ENCODE data around the gene IQSEC1. TPM values are rescaled to one million over a fixed set of nuclear protein-coding genes. Genes with fewer than 3 reads are reported as not detected.

The IQSEC1 gene
- total and polyA plus RNA-seq, 2 experiments from 2014 or later = 21.2 to 24.7 TPM

GRCh38 chr3:12904951-12905315 lies 168.3 kb downstream of the IQSEC1 start:
- 94% methylated on average over 7 of the region's 7 CpGs for WGBS (ENCODE audit: low lambda C conversion rate, missing lambda C conversion rate)
- Histone ChIP-seq H3K4me2 (no peak overlapping the region), H3K79me2 (no peaks in the 10 kb centered on the region), H2AFZ (no peak overlapping the region), H3K27me3 (no peaks in the 10 kb centered on the region), H3K4me1 (ENCODE audit: insufficient read depth) (no peaks in the 10 kb centered on the region), H3K9me3 (ENCODE audit: low read depth) (no peaks in the 10 kb centered on the region), H3K36me3 (replicated peaks; ENCODE audit: insufficient read depth, low read depth) (no peaks in the 10 kb centered on the region), H4K20me1 (ENCODE audit: insufficient read depth, poor library complexity, severe bottlenecking) (no peaks in the 10 kb centered on the region), H3K9me2 (replicated peaks; ENCODE audit: insufficient read depth) (no peaks in the 10 kb centered on the region), H3K27ac (no peak overlapping the region), H3K4me3 (no peak overlapping the region)
- no peak for DNase-seq (ENCODE audit: low spot score)
- TF ChIP-seq EZH2phosphoT487 (IDR thresholded peaks at IDR 0.05; ENCODE audit: low read depth, severe bottlenecking, unreplicated experiment) (no peak), EZH2 (IDR thresholded peaks at IDR 0.05; ENCODE audit: borderline replicate concordance) (no peak), CTCF (IDR thresholded peaks at IDR 0.05; ENCODE audit: poor library complexity) (no peak)

- Histone ChIP-seq H3K36me3 (replicated peaks; ENCODE audit: insufficient read depth, low read depth) (no peaks in the 10 kb centered on the region), H3K9me2 (replicated peaks; ENCODE audit: insufficient read depth) (no peaks in the 10 kb centered on the region), H3K79me2 (no peaks in the 10 kb centered on the region), H3K27me3 (no peaks in the 10 kb centered on the region), H3K27ac (no peak overlapping the region), H2AFZ (no peak overlapping the region), H3K4me1 (ENCODE audit: insufficient read depth) (no peaks in the 10 kb centered on the region), H4K20me1 (ENCODE audit: insufficient read depth, poor library complexity, severe bottlenecking) (no peaks in the 10 kb centered on the region), H3K4me2 (no peak overlapping the region), H3K9me3 (ENCODE audit: low read depth) (no peaks in the 10 kb centered on the region), H3K4me3 (no peak overlapping the region)
- TF ChIP-seq CTCF (IDR thresholded peaks at IDR 0.05; ENCODE audit: poor library complexity) (no peak), EZH2phosphoT487 (IDR thresholded peaks at IDR 0.05; ENCODE audit: low read depth, severe bottlenecking, unreplicated experiment) (no peak), EZH2 (IDR thresholded peaks at IDR 0.05; ENCODE audit: borderline replicate concordance) (no peak)
- WGBS (ENCODE audit: low lambda C conversion rate, missing lambda C conversion rate) = 94% methylated on average over 7 of the region's 7 CpGs
- no peak for DNase-seq (ENCODE audit: low spot score)
These were observed 169.3 kb downstream of the IQSEC1 start for GRCh38 chr3:12903881-12904280.

GRCh38 chr3:12903000-12903800 lies 170.0 kb downstream of the IQSEC1 start:
- no peak overlapping the region for H3K27ac ChIP-seq
- H3K9me2 ChIP-seq (replicated peaks; ENCODE audit: insufficient read depth) = no peaks in the 10 kb centered on the region
- no peaks in the 10 kb centered on the region for H3K36me3 ChIP-seq (replicated peaks; ENCODE audit: insufficient read depth, low read depth)
- no peak overlapping the region for H2AFZ ChIP-seq
- no peak for DNase-seq (ENCODE audit: low spot score)
- H3K27me3 ChIP-seq = no peaks in the 10 kb centered on the region
- no peaks in the 10 kb centered on the region for H3K9me3 ChIP-seq (ENCODE audit: low read depth)
- H3K4me3 ChIP-seq = no peak overlapping the region
- no peaks in the 10 kb centered on the region for H4K20me1 ChIP-seq (ENCODE audit: insufficient read depth, poor library complexity, severe bottlenecking)
- no peaks in the 10 kb centered on the region for H3K79me2 ChIP-seq
- WGBS (ENCODE audit: low lambda C conversion rate, missing lambda C conversion rate) = 95% methylated on average over 20 of the region's 20 CpGs
- no peak overlapping the region for H3K4me2 ChIP-seq
- TF ChIP-seq CTCF (IDR thresholded peaks at IDR 0.05; ENCODE audit: poor library complexity) (no peak), EZH2phosphoT487 (IDR thresholded peaks at IDR 0.05; ENCODE audit: low read depth, severe bottlenecking, unreplicated experiment) (no peak), EZH2 (IDR thresholded peaks at IDR 0.05; ENCODE audit: borderline replicate concordance) (no peak)
- no peaks in the 10 kb centered on the region for H3K4me1 ChIP-seq (ENCODE audit: insufficient read depth)

Measured in hepatocyte (in vitro differentiated cells).